CD4-positive, alpha-beta T cell treated with Interferon gamma for 1 hour (primary cell): ENCODE data around the gene BTBD7.

Experiments
- DNase-seq: peaks from one replicate; pipeline ENCODE4 v3.0.0-alpha.2; 2020

Gene BTBD7

DNA sequence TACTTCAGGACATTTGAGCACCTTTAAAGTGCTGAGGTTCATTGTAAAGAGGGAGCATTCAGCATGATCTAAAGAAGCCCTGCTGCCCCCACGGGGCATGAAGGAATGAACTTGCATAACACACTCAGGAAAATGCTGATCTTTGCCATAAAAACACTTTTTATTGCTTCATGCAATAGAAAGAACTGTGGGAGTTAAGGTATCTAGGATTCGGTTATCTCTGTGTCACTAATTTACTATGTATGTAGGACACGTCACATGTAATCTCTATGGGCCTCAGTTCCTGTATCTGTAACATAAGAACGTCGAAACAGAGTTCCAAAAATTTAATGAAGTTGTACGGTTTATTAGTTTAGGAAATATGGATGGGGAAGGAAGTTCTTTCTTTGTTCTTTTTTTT, 33.0 kb downstream of the BTBD7 start:
- no peak for DNase-seq

DNA sequence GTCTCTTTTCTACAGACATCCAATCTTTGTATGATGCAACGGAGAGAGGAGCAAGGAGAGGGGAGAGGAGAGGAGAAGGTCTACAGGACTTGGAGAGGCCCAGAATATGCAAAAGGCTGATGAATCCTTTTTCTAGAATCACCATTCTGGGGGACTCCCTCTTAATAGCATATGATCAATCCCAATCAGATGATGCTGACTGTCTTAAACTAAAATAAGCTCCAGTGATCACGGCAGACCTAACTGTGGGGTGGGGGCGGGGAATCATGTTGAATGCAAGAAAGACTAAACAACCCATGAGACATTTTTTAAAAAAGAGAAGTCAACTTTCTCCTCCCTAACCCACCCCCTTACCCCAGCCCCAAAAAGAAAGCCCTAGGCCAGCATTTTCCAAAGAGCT, 33.4 kb downstream of the BTBD7 start:
- no peak for DNase-seq

DNA sequence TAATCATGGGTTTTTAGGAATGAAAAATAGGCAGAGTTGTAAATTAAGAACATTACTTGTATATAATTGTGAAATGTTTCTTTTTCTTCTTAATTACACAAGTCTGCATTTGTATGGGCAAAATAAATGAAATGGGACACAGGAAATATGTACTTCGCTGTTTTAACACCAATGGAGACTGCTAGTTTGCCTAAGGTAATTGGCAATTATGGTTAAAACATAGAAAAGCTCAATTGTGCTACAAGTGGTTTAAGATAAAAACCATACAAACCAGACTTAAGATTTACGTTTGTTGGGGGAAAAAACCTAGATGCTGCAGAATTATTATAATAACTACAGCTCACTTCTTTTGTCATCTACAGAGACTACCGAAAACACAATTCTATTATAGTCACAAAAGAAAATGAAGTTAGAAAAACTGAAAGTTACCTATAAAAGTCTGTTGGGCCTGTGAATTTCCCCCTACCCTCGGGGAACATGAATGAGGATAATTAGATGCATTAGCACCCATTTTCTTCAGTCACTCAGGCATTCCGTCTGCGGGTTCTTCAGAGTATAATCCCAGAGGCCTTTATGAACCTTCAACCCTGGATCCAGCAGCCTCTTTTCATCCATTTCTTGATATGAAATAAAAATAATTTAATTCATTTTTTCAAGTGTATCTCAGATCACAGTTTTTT, 37.2 kb downstream of the BTBD7 start:
- no peak for DNase-seq

DNA sequence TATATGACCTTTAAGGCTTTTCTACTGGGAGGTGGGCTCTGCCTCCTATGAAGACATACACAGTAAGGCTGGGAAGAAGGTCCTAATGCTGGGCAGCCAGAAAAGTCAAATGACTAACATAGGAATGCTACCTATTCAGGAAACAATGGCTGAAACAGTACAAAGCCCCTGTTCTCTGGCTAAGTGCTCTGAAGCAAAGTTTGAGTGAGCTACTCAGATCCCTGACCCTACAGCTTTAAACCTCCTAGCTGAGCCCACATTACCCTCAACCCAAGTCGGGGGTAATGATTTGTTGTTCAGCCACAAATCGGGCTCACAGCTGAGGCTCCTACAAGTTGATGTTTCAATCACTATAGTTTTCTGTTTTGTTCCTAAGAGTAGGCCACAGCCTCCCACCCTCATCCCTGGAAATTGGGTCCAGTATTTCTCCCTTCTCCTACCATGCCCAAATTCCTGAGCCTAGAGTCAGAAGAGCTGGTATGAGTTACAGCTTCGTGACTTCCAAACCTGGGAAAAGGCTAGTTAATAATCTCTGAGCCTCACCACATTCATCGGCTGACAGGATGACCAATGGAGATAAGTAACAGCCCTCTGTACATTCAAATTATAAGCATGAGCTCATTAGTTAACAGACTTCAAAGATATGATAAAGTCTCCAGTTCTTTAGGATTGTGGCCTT, 46.5 kb downstream of the BTBD7 start:
- DNase-seq: no peak

DNA sequence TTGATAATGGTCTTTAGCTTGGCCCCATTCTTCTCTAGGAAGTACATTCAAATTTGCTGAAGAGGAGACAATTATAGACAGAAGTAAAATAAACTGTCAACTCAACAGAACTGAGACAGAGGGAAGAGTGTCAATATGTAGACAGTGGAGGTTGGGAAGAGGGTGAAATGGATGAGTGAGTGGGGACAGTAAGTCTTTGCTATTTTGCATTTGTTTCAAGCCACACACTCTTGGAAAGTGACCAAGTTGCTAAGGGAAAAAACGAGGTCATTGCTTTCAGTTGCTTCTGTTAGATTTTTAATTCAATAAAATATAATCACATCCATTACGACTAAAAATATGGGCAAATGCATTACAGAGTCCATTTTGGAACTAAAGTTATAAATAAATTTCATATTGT, 47.8 kb downstream of the BTBD7 start:
- no peak for DNase-seq

DNA sequence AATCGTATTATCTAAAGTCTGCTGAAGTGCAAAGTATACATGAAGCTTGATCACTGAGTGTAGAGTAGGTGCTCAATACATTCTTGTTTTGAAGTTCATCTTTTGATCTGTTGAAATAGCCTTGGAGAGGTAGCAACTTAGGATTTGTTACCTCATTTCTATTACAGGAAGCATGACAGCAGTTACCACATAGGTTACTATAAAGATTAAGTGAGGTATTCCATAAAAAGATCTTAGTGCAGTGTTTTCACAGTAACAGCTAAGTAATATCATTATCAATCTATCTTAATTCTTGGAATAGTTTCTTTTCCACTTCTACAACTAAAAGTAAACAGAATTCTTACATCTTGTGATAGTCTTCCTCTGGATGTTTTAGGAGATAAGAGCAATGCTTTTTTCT, 50.9 kb downstream of the BTBD7 start:
- DNase-seq: no peak

DNA sequence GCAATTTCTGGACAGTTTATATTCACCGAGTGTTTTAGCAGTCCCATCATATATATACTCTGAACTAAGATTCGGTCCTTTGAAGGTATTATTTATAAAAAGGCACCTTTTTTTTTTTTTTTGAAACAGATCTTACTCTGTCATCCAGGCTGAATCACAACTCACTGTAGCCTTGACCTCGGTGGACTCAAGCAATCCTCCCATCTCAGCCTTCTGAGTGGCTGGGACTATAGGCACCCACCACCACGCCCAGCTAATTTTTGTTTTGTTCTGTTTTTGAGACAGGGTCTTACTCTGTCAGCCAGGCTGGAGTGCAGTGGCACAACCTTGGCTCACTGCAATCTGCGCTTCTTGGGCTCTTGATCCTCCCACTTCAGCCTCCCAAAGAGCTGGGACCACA, 52.1 kb downstream of the BTBD7 start:
- DNase-seq: no peak

DNA sequence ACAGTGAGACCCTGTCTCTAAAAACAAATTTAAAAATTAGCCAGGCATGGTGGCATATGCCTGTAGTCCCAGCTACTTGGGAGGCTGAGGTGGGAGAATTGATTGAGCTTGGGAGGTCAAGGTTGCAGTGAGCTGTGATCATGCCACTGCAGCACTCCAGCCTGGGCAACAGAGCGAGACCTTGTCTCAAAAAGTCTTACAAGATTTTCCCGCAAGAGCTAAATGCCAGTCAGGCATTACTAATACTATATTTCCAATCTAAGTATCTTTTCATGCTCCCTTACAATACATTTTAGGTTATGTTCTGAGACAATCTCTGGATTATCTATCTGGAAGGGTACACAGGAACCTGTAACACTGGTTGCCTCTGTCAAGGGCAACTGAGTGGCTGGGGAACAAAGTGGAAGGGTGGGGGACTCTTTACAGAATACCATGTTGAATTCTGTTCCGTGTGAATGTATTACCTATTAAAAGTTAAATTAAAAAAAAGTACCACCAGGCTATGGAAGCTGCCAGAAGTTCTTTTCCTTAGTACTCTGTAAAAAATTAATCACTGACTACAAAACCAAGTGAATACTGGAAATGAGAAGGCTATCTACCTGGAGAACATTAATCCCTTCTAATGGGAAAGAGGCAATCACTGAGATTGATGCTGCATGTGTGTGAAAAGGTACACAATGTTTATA, 56.7 kb downstream of the BTBD7 start:
- no peak for DNase-seq

DNA sequence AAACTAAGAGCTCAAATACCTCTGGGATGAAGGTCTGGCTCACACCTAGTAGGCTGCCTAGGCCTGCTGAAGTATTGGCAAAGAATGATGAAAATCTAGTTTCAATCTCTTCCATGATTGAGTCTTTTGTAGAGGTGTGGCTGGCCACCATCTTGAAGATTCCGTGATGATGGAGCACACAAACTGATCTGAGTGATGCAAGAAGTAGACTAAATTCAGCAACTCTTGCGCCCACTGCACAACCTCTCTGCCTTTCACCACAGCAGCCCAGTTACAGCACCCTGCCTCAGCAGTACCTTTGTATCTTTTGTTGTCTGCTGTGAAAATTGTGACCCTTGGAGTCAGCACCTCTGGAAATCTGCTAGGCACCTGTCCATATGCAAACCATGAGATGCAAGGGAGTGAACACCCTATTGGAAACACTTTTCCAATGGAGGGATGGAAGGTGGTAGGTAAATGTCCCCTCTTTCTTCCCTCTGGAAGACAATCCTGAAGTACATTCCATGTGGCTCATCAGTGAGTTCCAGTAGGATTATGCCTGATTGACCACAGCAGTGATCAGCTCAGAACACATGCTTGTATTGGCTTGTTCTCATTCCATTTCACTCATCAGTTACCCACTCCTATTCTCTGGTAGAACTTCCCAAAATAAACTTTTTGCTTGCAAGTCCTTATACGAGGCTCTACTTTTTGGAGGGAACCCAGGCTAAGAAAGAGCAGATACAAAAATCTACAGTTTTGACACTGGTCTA, 58.6 kb downstream of the BTBD7 start:
- no peak for DNase-seq

DNA sequence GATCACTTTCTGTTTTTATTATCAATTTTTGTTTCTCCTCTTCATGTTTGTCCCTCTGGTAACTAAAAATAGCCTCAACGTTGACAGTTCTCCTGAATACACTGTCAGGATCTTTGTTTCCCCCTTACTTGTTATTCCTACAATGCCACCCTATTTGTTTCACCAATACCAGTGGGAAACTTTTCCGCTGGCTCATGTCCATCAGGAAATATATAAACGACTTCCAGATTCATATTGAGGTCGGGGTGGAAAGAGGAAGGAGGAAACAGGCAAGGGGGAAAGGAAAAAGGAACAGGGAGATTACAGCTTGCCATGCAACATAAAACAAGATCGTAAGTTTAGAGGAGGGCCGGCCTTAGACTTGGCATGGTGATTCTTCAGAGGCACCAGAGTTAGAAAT, 61.7 kb downstream of the BTBD7 start:
- no peak for DNase-seq

DNA sequence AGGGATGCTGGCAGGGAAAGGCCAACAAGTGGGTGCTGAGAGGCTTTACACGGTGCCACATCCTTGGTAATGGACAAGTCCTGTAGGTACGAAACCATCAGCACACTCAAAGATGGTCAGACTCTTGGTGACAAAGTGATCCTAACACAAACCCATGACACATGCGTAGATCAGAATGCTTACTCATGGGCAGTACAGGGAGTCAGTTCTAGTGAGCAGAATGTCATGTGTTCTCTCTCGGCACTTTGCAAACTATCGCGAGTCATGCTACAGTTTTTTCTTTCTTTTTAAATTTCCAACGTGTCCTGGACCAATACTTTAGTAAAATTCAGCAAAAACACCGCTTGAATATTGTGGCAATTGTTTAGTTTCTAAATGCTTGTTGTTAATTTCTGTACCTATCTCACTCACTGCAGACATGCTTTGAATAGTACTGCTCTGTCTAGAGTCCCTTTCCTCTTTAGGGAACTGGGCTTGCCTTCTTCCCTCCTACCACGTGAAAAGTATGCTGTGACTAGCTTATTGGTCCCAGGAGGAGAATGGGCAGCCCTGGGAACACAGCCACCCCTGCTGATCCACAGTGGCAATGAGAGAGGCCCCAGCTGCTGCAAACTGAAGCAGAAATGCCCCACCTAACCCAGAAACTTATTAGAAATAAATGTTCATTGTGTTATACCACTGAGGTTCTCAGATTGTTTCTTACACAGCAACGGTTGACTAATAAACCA, 63.3 kb downstream of the BTBD7 start:
- DNase-seq: no peak

DNA sequence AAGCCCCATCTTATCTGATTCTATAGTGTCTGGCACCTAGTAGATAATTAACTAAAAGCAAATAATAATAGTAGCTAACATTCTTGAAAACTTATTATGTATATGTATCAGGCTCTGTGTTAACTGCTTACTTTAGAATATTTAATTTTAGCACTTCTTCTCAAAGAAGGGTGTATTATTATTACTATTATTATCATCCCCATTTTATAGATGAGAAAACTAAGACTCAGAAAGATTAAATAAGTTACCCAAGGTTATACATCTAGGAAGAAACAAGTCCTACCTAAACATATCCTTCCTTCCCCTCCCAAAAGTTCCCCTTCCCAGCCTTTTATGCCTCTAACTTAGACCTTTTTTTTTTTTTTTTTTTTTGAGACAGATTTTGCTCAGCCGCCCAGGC, 64.4 kb downstream of the BTBD7 start:
- DNase-seq: no peak

DNA sequence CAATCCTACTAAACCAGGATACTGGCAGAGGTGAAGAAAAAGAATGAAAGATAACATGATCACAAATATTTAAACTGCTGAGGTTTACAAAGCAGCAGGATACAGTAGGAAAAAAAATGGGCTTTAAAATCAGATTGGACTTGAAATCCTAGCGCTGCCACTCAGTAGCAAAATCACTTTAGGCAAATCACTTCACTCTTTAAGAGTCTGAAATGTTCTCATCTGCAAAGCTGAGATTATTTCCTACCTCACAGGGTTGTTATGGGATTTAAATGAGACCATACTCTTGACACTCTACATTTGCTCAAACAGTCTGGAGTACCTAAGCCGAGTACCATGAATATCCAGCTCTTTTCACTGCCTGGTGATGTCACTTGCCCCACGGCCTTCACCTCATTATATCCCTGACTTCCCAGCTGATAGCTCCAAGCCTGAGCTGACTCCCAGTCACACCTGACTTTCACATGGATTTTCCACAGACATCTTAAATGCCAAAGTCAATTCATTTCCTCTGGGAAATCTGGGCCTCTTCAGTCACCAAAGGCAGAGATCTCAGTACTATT, 65.6 kb downstream of the BTBD7 start:
- no peak for DNase-seq

DNA sequence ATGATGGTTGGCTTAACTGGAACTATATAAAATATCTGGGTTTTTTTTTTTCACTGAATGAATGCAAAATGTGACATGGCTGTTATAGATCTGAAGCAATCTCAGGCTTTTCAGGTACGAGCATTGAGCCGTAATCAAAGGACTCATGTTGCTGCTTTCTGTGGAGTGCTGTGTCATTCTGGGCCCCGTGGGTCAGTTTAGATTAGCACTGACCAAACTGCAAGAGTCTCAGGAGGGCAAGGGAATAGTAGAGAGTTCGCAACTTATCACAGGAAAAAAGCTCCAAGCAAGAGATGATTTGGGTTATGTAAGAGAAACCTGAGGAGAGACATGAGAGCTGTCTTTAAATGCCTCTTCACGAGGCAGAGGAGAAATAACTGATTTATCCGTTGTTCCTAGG, 66.7 kb downstream of the BTBD7 start:
- no peak for DNase-seq

DNA sequence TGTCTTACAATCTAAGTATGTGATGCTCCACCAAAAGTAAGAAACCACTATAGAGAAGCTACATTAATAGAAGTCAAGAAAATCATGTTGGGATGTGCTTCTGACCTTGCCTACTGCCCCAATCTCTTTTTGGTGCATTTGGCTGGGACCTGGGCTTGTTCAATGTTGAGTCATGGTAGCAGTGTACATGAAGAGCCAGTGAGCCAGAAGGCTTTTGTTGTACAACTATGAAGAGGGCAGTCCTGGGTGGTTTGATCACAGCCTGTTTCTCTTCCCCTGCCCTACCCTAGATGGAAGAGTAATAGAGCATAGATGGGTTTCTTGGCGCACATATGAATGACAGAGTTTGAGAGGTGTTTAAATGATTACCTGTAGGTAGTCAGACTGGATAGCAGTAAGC, 69.4 kb downstream of the BTBD7 start:
- DNase-seq: no peak

DNA sequence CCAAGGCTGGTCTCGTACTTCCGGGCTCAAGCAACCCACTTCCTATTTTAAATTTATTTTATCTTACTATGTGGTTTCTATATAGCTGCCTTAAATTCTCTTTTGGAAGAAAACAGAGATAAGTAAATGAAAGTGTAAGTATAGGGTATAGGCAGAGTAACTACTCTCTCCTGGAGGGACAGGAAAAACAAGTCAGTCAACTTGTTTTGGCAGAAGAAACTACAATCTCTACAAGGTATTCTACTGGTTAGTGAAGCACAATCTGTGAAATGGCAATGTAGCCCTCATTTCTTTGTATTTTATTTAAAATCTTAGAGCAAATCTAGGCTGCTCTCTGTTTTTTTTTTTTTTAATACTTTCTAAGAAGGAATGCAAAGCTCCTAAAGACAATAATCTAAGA, 70.4 kb downstream of the BTBD7 start:
- no peak for DNase-seq

DNA sequence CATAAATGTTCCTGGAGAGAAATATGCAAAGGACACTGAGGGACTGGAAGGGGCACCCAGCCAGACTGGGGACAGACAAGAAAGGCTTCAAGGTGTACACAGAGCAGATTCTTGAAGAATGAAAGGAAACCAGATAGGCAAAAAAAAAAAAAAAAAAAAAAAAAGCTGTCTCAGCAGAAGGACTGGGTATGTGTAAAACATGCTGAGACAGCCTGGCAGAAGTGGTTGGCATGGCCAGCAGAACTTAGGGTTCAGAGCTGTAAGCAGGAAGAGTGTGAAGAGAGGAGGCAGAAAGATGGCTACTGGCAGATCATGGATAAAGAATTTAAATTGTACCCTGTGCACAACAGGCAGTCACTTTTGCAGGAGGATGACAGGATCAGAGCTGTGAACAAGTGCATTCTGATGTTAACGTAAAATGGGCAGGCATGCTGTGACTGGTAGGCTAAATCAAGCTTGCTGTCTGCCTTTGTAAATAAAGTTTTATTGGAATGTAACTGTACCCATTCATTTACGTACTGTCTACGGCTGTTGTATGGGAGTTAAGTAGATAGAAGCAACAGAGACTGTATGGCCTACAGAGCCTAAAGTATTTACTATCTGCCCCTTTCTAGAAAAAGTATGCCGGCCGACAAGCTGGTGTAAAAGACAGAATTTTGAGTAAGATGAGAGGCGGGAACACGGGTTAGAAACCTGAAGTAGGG, 83.6 kb downstream of the BTBD7 start:
- DNase-seq: no peak

DNA sequence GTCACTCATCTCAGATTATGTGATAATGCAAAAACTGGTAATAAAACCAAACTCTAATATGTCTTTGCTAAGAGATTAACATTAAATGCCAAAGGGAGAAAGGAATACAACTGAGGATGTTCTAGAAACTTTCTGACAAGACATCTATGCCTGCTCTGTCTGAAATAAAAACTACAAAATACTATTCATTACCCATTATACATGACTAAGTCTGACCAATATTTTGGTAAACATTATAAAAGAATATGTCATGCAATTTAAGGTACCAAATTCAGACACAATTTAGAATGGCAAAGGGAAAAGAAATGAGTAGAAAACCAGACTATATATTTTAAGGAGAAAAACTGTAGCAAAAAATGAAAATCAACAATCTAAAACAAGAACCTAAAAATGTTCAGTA, 86.3 kb downstream of the BTBD7 start:
- no peak for DNase-seq

DNA sequence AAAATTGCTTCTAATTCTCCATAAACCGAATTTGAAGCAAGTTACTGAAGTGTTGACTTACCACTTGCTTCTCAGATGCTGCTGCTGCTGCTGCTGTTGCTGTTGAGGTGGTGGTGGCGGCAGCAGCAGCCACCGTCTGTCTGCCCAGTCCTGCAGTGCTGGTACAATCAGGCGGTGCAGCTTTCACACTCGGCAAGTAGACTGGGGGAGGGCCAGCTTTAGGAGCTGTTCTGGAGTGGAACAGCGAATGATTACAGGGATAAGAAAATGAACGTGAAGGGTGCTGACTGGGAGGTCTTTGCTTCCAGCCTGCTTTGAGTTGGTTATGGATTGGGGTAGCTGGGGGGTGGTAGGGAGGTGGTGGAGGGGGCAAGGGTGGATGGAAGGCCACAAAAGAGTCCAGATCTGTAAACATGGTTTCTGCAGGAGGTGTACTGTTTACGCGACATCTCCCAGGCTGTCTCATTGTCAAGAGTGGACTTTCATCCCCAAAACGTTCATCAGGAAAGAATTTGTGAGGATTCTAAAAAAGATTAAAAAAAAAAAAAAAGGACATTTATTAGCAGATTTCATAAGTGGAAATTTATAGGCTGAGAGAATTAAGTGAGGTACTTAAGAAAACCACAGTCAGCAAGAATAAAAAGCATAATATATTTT, 86.9 kb downstream of the BTBD7 start:
- no peak for DNase-seq

DNA sequence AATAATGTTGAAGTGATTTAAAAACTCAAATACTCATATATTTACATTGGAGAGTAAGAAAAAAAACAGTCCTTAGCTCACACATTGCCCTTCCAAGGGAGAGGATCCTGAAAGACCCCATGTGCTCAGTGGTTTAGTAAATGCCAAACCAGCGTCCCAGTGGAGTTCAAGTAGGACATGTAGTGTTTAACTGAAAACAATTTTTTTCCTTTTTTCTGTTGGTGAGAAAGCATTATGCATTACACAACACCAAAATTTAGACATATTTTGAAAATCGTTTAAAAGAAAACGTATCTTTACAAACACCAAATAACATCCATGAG, 92.2 kb downstream of the BTBD7 start:
- DNase-seq: no peak

DNA sequence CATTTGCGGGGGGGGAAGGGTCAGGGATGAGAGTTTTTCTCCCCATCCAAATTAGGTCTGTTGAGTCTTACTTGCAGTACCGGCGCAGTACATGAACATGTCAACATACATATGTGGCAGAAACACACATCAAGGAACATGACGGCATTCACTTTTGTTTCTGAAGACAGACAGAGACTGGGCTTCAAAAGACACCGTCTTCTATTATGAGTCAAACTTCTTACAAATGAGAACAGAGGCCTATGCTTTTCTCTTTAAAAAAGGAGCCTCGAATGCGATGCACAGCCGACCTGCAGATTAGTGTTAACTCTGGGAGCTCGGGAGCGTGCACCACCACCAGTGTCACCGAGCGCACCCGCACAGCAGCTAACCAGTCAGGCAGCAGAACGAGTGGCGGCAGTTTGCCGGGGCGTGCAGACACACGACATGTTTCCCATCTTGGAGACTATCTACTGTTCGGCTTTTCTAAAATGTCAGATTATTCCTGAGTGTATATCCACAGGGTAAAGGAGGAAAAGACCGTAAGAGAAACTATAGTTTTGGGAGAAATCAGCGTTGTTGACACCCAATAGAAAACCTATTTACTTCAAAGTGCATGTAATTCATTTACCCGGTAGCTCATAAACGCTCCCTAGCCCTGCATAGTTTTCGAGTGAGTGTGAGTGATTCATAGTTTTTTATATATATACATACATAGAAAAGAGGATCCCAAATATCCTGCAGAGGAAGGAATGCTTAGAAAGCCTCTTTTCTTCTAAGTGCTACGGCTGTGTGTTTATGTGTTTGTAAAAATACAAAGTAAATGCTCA, 92.8 kb downstream of the BTBD7 start:
- DNase-seq: no peak
